ENCODE data around the gene MRFAP1. TPM values are rescaled to one million over a fixed set of nuclear protein-coding genes. Genes with fewer than 3 reads are reported as not detected.

MRFAP1 gene
- total RNA-seq, 1 experiment from 2014 or later: 212 TPM

DNA sequence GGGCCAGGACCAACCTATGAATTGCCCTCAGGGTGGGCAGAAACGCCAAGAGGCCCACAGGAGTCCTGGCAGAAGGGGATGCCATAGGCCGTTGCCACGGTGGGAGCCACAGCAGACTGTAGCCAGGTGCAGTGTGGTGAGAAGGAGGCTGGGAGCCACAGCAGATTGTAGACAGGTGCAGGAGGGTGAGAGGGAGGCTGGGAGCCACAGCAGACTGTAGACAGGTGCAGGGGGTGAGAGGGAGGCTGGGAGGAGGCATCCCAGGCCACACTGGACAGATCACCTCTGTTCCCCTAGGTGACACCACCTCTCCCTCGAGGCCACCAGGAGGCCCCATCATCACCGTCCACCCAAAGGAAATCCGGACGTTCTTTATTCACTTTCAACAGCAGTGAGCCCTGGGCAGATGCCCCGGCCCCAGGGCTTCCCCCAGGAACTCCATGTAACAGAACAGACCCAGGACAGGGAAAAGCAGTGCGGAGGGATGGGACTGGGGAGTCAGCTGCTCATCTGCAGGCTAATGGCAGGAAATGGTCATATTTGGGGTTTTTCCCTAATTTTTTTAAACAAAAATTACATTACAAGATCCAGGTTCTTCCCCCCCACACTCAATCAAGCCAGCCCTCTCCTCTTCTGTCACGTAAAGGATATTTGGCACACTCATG, 19.5 kb upstream of the MRFAP1 start:
- intact Hi-C loops (cut with micrococcal nuclease; ENCODE audit: unreplicated experiment): no loop called here
- BruUV-seq (replicated peaks): no TSS peak

GRCh38 chr4:6621556-6621927, 18.9 kb upstream of the MRFAP1 start:
- in situ Hi-C loops (cut with HindIII; ENCODE audit: low pct_unique_long_range_greater_than_20kb, low sequenced_read_pairs): no loop called here
- Histone ChIP-seq H3K36me3 (ENCODE audit: control insufficient read depth, insufficient read depth, low read length) (no peaks in the 10 kb centered on the region), H3K4me1 (ENCODE audit: control insufficient read depth, insufficient read depth, low read length) (no peaks in the 10 kb centered on the region), H3K27ac (ENCODE audit: low read length) (no peak overlapping the region), H3K9me3 (ENCODE audit: control insufficient read depth, insufficient read depth, low read depth, low read length) (no peaks in the 10 kb centered on the region), H3K4me3 (ENCODE audit: low read depth in 2 of 2, low read length in 2 of 2) (no peak overlapping the region), H3K27me3 (ENCODE audit: control insufficient read depth, insufficient read depth, low read length) (no peaks in the 10 kb centered on the region)
- ChIA-PET POLR2A (no interaction called here), CTCF (no interaction called here)
- intact Hi-C loops (cut with micrococcal nuclease; ENCODE audit: unreplicated experiment): no loop called here
- TF ChIP-seq, protein P1, sequence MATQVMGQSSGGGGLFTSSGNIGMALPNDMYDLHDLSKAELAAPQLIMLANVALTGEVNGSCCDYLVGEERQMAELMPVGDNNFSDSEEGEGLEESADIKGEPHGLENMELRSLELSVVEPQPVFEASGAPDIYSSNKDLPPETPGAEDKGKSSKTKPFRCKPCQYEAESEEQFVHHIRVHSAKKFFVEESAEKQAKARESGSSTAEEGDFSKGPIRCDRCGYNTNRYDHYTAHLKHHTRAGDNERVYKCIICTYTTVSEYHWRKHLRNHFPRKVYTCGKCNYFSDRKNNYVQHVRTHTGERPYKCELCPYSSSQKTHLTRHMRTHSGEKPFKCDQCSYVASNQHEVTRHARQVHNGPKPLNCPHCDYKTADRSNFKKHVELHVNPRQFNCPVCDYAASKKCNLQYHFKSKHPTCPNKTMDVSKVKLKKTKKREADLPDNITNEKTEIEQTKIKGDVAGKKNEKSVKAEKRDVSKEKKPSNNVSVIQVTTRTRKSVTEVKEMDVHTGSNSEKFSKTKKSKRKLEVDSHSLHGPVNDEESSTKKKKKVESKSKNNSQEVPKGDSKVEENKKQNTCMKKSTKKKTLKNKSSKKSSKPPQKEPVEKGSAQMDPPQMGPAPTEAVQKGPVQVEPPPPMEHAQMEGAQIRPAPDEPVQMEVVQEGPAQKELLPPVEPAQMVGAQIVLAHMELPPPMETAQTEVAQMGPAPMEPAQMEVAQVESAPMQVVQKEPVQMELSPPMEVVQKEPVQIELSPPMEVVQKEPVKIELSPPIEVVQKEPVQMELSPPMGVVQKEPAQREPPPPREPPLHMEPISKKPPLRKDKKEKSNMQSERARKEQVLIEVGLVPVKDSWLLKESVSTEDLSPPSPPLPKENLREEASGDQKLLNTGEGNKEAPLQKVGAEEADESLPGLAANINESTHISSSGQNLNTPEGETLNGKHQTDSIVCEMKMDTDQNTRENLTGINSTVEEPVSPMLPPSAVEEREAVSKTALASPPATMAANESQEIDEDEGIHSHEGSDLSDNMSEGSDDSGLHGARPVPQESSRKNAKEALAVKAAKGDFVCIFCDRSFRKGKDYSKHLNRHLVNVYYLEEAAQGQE (IDR thresholded peaks at IDR 0.05; ENCODE audit: insufficient read depth in 1 of 2, low read depth in 2 of 2, low read length in 1 of 2): no peak
- TF ChIP-seq POLR2AphosphoS5 (IDR thresholded peaks at IDR 0.05; ENCODE audit: low read depth, low read length): no peak
- no peak for TF ChIP-seq CTCF (IDR thresholded peaks at IDR 0.05)
- TF ChIP-seq SIN3A (IDR thresholded peaks at IDR 0.05; ENCODE audit: borderline replicate concordance, insufficient read depth, low read depth, low read length): no peak
- no peak for TF ChIP-seq TCF7L2 (IDR thresholded peaks at IDR 0.05; ENCODE audit: low read depth, low read length)
- BruUV-seq (replicated peaks): TSS peak; percentile 83
- no peak for DNase-seq (ENCODE audit: low read depth, low spot score)
- no peak for ATAC-seq

More for the DNA sequence above, 19.5 kb upstream of the MRFAP1 start:
- no peaks in the 10 kb centered on the region for H3K27me3 ChIP-seq (ENCODE audit: control insufficient read depth, insufficient read depth, low read length)
- H3K4me1 ChIP-seq (ENCODE audit: control insufficient read depth, insufficient read depth, low read length): no peaks in the 10 kb centered on the region
- POLR2A ChIA-PET: no interaction called here
- TF ChIP-seq, protein P1 (IDR thresholded peaks at IDR 0.05; ENCODE audit: insufficient read depth in 1 of 2, low read depth in 2 of 2, low read length in 1 of 2): no peak
- TF ChIP-seq POLR2AphosphoS5 (IDR thresholded peaks at IDR 0.05; ENCODE audit: low read depth, low read length) (no peak), CTCF (IDR thresholded peaks at IDR 0.05) (no peak), SIN3A (IDR thresholded peaks at IDR 0.05; ENCODE audit: borderline replicate concordance, insufficient read depth, low read depth, low read length) (no peak), TCF7L2 (IDR thresholded peaks at IDR 0.05; ENCODE audit: low read depth, low read length) (no peak)
- H3K4me3 ChIP-seq (ENCODE audit: low read depth in 2 of 2, low read length in 2 of 2): no peak overlapping the region
- ATAC-seq (peak; percentile 54; the same call in 1 of the 2 replicates), DNase-seq (ENCODE audit: low read depth, low spot score) (no peak)
- no peaks in the 10 kb centered on the region for H3K36me3 ChIP-seq (ENCODE audit: control insufficient read depth, insufficient read depth, low read length)
- CTCF ChIA-PET: no interaction called here
- H3K27ac ChIP-seq (ENCODE audit: low read length): no peak overlapping the region
- H3K9me3 ChIP-seq (ENCODE audit: control insufficient read depth, insufficient read depth, low read depth, low read length): no peaks in the 10 kb centered on the region
- in situ Hi-C loops (cut with HindIII; ENCODE audit: low pct_unique_long_range_greater_than_20kb, low sequenced_read_pairs): no loop called here
